ENCODE results near the gene PKDREJ.

DNA sequence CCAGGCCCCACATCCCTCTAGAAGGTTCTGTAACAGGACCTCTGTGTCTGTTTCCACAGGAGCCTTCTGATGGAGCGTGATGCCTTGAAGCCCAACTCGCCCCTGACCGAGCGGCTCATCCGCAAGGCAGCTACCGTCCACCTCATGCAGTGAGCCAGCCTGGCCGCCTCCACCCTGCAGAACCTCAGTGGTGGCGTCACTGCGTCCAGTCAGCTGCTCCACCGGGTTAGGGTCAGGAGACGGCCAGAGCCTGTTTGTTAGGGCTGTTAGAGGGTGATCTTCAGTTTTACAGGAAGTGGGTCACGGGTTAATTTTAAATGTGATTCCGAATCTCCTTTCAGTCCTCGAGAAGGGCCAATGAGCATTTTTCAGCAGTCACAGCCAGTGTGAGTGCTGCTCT lies 29.6 kb upstream of the PKDREJ start:
- TF ChIP-seq, protein P1, sequence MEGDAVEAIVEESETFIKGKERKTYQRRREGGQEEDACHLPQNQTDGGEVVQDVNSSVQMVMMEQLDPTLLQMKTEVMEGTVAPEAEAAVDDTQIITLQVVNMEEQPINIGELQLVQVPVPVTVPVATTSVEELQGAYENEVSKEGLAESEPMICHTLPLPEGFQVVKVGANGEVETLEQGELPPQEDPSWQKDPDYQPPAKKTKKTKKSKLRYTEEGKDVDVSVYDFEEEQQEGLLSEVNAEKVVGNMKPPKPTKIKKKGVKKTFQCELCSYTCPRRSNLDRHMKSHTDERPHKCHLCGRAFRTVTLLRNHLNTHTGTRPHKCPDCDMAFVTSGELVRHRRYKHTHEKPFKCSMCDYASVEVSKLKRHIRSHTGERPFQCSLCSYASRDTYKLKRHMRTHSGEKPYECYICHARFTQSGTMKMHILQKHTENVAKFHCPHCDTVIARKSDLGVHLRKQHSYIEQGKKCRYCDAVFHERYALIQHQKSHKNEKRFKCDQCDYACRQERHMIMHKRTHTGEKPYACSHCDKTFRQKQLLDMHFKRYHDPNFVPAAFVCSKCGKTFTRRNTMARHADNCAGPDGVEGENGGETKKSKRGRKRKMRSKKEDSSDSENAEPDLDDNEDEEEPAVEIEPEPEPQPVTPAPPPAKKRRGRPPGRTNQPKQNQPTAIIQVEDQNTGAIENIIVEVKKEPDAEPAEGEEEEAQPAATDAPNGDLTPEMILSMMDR (conservative IDR thresholded peaks at IDR 0.05): no peak
- no peak for TF ChIP-seq ZFX (IDR thresholded peaks at IDR 0.05)
